ENCODE measurements around the gene MORN5.
"Not testable (repeated sequence)": the region's sequence is repeated elsewhere in the genome, so short reads cannot be mapped to it uniquely, and the experiment has no call there.

Gene MORN5

GRCh38 chr9:122159026-122159924 lies at the start of gene MORN5, which contains the start of gene NDUFA8:
TSS of gene MORN5 (plus strand) at chr9:122159908. CDS start at chr9:122159973, 65 bp downstream.
TSS of gene NDUFA8 (minus strand) at chr9:122159779. CDS start at chr9:122159677, 102 bp downstream.
- DNase-seq (ENCODE audit: low read depth), result peak; percentile 95

- no peak for DNase-seq (ENCODE audit: low read depth)
These were observed 49.4 kb upstream of the MORN5 start for GRCh38 chr9:122110100-122110833.

- DNase-seq (ENCODE audit: low read depth), result no peak
These were observed 48.2 kb upstream of the MORN5 start for GRCh38 chr9:122111413-122112085.

GRCh38 chr9:122112238-122112637 lies 47.5 kb upstream of the MORN5 start:
- DNase-seq (ENCODE audit: low read depth), result no peak

- no peak for DNase-seq (ENCODE audit: low read depth)
These were observed 46.1 kb upstream of the MORN5 start for GRCh38 chr9:122113574-122113973.

GRCh38 chr9:122115176-122116035 lies 44.3 kb upstream of the MORN5 start:
- no peak for DNase-seq (ENCODE audit: low read depth)

- DNase-seq (ENCODE audit: low read depth), result no peak
These were observed 43.7 kb upstream of the MORN5 start for GRCh38 chr9:122116040-122116439.

- no peak for DNase-seq (ENCODE audit: low read depth)
These were observed 43.1 kb upstream of the MORN5 start for GRCh38 chr9:122116448-122117173.

- not testable (repeated sequence) for DNase-seq (ENCODE audit: low read depth)
These were observed 42.5 kb upstream of the MORN5 start for GRCh38 chr9:122117241-122117640.

GRCh38 chr9:122118343-122119165 lies 41.2 kb upstream of the MORN5 start:
- DNase-seq (ENCODE audit: low read depth), result no peak

- no peak for DNase-seq (ENCODE audit: low read depth)
These were observed 40.6 kb upstream of the MORN5 start for GRCh38 chr9:122119166-122119521.

- no peak for DNase-seq (ENCODE audit: low read depth)
These were observed 40.0 kb upstream of the MORN5 start for GRCh38 chr9:122119721-122120120.

- DNase-seq (ENCODE audit: low read depth), result no peak
These were observed 39.2 kb upstream of the MORN5 start for GRCh38 chr9:122120316-122121071.

GRCh38 chr9:122121391-122121790 lies 38.3 kb upstream of the MORN5 start:
- DNase-seq (ENCODE audit: low read depth), result no peak

GRCh38 chr9:122121931-122122330 lies 37.8 kb upstream of the MORN5 start:
- DNase-seq (ENCODE audit: low read depth), result no peak

GRCh38 chr9:122122468-122122867 lies 37.2 kb upstream of the MORN5 start:
- no peak for DNase-seq (ENCODE audit: low read depth)

GRCh38 chr9:122122903-122123632 lies 36.6 kb upstream of the MORN5 start:
- peak; percentile 66 for DNase-seq (ENCODE audit: low read depth)

GRCh38 chr9:122124048-122124447 lies 35.7 kb upstream of the MORN5 start:
- no peak for DNase-seq (ENCODE audit: low read depth)

GRCh38 chr9:122124528-122124927 lies 35.2 kb upstream of the MORN5 start:
- DNase-seq (ENCODE audit: low read depth), result no peak

All from stimulated activated CD8-positive, alpha-beta memory T cell treated with anti-CD3 and anti-CD28 coated beads, Interleukin-4, amount 100 ng/mL, for 24 hours (primary cell).